Kidney glomerular epithelial cell (primary cell): ENCODE data around the gene NRTN.

Source experiments
- DNase-seq: peaks from one replicate; lab custom pipeline; 2025; lab: John Stamatoyannopoulos, UW

The NRTN gene

DNA sequence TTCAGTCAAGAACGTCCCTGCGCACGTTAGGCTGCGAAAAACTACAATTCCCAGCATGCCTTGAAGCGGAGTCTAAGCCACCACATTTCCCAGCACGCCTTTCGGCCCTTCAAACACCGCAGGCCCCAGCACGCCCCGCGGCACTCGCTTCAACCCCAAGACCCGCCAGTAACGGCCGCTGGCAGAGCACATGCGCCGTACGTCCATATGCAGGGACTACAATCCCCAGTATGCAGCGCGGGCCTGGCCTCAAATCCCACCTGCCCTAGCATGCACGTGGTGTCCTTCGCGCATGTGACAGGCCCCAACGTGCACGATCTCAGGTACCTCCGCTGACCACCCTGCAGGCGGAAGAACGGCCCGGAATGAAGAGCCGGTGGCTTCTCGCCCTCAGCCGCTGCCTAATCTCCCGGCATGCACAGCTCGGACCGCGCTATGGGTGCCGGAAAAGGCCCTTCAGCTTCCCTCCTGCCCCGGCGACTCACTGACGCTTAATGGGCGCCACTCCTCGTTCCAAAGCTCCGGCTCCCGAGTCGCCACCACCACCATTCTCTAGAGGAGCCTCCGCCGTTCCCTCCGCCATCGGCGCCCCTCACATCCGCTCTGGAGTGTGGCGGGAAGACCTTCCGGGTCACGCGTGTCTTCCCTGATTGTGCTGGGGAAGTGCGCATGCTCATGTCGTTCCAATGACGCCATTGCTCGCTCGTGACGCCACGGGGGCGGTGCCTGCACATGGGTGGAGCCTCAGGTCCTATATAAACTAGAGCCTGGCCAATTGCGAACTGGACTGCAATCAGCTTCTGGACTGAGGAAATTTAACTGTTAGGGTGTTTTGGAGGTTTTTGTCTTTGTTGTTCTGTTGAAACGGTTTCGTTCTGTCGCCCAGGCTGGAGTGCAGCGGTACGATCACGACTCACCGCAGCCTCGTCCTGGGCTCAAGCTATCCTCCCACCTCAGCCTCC lies 14.0 kb upstream of the NRTN start, which contains the start of gene DUS3L:
Gene DUS3L (minus strand): TSS at position 605 of the 962 bp plus-strand sequence. CDS start 22 bp downstream, at position 583.
- peak; percentile 96 for DNase-seq

DNA sequence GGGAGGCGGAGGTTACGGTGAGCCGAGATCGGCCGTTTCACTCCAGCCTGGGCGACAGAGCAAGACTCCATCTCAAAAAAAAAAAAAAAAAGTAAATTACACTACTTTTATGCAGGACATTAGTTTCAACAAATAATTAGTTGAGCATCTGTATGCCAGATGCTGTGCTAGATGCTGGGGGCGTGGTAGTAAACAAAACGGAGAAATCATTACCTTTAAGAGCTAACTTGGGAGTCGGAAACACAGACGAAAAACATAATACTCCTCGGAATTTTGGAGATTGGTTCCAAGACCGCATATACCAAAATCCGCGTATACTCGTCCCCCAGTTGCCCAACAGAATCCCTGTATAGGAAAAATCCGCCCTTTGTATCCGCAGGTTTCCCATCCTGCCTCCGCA lies 12.6 kb upstream of the NRTN start:
- DNase-seq = no peak

DNA sequence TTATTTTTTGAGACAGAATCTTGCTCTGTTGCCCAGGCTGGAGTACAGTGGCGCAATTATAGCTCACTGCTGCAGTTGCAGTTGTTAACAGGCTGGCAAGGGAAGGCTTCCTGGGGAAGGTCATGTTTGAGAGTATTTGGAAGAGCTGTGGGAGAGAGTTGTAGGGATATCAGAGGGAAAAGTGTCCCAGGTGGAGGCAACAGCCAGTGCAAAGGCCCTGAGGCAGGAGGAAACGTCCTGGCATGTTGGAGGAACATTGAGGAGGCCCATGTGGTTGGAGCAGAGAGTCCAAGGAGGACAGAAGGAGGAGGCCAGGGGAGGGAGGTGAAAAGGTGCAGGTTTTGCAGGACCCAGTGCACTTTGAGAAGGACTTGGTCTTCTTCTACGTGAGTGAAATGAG lies 11.7 kb upstream of the NRTN start:
- DNase-seq = no peak

DNA sequence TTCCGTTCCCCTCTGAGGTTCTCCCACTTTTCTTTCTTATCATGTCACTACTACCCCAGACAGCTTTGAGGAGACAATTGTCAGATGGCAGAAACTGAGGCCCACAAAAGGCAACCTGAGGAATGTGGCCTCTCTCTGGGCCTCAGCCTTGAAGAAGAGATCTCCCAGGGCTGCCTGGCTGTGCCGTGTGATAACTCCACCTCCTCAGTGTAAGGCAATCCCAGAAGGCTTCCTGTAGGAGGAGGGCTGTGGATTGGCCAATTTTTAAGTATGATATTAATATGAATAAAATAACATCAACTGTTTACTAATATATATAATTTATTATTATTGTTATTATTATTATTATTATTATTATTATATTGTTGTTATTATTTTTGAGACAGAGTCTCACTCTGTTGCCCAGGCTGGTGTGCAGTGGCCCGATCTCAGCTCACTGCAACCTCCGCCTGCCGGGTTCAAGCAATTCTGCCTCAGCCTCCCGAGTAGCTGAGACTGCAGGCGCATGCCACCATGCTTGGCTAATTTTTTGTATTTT lies 9.4 kb upstream of the NRTN start:
- DNase-seq = no peak

DNA sequence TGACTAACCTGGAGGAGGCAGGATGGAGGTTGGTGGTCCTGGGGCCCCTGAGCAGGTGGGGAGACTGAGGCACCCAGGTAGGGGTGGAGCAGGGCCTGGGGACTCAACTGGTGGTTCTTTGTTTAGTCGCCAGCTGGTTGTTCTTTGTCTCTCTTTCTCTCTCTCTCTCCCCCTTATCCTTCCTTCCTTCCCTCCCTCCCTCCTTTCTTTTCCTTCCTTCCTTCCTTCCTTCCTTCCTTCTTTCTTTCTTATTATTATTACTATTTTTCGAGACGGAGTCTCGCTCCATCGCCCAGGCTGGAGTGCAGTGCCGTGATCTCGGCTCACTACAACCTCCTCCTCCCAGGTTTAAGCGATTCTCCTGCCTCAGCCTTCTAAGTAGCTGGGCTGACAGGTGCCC lies 6.6 kb upstream of the NRTN start:
- DNase-seq = no peak

DNA sequence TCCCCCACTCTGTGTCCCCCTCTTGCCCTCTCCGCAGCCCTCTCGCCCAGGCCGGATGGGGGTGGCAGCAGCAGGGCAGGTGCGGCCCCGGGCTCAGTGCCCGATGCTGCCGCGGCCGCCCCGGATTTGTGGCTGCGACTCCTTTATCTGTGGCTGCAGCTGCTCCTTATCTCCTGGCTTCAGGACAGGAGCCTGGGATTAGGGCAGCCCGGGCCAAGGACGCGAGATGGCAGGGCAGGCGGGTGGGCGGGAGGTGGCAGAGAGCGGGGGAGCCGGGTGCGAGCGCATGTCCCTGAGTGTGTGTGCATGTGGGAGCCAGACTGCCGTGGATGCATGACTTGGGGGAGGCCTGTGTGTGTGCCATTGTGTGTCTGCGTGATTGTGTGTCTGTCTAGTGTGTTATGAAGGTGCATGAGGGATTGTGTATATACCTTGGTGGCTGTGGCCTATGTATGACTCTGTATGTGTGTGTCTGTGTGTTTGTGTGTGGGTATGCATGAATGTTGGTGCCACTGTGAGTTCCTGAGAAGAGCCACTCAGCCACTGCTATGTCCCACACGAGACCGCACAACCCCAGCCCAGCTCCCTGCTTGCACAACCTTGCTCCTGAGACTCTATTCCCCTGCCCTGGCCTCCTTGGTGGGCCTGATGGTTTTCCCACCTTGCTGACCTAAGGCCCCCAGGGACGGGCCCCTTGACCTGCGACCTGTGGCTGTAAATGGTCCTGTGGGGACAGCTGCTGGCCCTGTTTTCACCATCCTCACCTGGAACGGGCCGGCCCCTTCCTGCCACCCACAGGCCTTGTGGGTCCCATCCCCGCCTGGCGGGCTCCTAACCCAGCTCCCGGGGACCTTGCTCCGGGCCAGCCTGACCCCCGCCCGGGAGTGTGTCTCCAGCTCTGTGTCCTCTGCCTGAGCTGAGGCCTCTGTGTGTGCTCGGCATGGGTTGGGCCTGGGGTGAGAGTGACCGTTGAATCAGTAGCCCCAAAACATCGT lies 5.3 kb upstream of the NRTN start:
- DNase-seq = no peak

DNA sequence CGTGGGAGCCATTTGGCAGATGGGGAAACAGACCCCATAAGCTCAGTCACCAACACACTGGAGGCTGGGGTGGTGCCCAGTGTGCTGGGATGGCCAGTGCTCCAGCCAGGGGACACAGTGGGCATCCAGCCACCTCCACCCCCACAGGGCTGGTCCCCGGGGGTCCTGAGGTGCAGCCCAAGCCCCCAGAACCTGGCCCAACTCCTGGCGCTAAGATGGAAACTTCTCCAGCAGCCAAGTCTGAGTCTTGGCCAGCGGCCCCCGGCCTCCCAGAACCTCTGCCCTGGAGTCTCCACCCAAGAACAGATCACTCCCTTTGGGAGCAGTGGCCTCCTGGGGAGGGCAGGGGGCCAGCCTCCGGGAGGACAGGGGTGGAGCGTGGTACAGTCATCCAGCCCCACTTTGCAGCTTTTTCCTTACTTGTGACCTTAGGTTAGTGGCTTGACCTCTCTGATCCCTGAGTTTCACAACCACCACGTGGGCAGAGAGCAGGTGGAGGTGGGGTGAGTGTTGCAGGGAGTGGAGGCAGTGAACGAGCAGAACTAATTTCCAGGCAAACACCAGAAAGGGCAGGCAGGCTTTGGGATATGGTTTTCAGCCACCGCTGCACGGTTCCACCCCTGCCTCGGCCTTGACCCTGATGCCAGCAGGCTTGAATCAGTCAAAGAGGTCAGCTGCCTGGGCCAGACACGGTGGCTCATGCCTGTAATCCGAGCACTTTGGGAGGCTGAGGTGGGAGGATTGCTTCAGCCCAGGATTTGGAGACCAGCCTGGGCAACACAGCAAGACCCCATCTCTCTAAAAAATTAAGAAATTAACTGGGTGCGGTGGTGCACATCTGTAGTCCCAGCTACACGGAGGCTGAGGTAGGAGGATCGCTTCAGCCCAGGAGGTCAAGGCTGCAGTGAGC lies 4.3 kb upstream of the NRTN start:
- no peak for DNase-seq

DNA sequence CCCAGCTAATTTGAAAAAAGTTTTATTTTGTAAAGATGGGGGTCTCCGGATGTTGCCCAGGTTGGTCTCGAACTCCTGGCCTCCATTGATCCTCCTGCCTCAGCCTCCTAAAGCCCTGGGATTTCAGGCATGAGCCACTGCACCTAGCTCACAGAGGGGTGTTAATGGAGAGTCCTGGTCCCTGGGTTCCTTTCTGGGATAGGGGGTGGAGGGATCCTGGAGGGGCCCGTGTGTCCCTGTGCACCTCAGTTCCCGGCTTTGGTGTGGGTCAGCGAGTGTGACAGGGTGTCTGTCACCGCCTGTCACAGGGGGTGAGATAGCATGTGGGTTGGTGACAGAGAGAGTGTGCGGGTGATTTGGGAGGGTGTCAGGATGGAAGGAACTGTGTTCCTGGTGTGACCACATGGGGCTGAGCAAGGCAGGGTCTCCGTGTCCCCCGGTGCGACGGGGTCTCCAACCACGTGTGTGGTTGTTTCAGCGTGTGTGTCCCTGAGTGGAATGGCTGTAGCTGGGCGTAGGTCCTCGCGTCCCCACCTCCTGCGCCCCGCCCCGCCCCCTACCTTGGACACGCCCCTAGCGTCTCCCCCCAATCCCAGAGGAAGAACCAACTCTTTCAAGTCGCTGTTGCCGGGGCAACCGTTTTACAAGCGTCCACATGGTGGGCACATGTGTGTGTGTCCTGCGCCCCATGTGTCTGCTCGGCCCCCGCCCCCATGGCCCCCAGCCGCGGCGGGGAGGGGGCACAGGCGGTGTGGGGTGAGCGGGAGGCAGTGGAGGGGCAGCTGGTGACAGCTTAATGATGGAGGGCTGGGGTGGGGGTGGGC lies 2.9 kb upstream of the NRTN start:
- DNase-seq = no peak

DNA sequence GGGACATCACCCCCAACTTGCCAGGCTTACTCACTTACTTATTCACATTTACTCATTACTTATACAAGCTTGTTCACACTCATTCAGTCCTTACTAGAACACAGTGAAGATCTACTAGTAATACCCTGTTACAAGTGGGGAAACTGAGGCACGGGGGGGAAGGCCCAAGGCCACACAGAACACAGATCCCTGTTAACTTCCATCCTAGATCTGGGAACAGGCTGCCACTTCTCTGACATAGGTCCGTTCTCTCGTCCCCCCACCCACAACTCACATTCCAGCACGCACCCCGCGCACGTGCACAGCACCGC lies 1.5 kb upstream of the NRTN start:
- no peak for DNase-seq

DNA sequence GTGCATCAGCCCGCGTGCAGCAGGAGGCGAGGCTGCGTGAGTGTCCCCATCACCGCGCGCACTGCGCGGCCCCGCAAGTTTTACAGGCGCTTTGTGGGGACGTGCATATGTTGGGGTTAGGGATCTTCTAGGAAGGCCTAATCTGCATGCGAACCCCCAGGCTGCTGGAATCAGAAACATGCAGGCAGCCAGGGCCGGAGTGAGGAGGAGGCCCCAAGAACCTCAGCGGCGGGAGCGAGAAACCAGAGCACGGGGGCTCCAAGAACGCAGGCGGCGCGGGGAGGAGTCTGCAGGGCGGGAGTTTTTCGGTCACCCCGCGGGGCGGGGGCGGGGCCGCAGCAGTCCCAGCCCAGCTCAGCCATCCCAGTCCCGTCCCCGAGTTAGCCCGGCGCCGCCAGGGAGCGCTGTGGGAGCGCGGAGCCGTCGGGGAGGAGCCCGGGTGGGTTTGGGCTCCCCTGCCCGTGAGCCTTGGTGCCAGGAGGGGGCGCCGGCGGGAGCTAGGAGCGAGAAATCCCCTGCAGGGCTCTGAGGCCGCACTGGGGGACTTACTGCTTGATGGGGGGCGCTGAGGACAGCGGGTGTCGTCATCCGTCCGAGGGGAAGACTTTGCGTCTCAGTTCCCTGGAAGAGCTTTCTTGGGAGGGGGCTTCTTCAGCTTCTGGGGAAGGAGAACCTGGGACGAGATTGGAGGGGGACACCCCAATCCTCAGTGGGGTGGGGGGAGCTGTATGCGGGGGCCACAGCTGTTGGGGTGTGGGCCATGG lies 933 bp upstream of the NRTN start:
- peak; percentile 83 for DNase-seq

DNA sequence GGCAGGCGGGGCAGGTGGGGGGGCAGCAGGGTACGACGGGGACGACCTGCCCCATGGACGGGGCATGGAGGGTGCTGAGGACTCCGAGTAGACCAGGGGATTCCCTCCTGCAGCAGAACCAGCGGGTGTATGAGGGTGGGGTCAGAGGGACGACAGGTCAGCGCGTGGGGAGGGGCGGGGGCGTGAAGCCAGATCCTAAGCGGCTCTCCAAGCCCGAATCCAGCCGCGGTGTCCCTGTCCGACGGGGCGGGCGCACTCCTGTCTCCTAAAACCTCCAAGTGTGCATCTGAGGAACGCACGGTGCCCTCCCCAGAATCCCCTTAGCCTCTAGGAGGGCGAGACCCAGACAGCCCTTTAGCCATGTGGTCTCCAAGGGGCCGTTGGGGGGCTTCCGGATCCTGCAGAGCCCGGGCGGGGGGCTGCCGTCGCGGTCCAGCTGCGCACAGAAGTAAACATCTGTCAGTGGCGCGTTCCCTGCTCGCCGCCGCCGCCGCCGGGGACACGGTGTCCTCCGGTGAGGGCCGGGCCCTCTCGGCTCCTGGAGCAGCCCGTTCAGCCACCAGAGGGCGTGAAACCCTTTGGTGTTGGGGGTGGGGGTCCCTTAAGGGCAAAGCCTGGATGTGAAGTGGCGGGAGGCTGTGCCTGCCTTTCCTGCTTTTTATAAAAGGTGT lies 730 bp downstream of the NRTN start:
- DNase-seq = no peak

DNA sequence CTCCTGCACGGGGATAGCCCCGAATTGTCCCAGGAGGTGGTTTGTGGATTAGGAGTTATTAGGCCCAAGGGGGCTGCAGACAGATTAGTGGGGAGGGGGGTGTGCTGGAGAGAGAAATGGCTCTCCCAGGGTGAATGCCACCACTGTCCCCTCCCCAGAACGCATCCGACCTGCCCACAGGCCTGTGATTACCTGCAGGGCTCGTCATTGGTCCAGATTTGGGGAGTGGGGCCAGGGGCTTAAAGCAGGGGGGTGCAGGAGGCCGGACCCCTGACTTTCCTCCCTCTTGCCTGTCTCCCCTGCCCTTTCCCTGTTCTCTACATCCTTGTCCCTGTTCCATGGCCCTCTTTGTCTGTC lies 1.2 kb downstream of the NRTN start:
- DNase-seq = no peak

DNA sequence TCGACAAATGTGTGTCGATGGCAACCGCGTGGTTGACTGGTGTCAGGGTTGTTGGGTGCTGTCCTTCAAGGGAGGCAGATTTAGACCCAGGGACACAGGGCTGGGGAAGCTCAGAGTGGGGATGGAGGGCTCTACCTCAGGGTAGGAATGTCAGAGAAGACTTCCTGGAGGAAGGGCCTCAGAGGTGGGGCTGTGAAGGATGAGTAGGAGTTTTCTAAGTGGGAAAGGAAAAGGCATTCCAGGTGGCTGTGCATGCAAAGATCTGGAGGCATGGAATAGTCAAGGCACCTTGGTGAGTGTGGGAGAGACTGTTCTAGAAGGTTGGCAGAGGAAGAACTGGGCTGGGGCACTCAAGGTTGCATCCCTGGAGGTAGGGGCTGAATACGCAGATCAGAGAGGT lies 2.0 kb downstream of the NRTN start:
- no peak for DNase-seq

DNA sequence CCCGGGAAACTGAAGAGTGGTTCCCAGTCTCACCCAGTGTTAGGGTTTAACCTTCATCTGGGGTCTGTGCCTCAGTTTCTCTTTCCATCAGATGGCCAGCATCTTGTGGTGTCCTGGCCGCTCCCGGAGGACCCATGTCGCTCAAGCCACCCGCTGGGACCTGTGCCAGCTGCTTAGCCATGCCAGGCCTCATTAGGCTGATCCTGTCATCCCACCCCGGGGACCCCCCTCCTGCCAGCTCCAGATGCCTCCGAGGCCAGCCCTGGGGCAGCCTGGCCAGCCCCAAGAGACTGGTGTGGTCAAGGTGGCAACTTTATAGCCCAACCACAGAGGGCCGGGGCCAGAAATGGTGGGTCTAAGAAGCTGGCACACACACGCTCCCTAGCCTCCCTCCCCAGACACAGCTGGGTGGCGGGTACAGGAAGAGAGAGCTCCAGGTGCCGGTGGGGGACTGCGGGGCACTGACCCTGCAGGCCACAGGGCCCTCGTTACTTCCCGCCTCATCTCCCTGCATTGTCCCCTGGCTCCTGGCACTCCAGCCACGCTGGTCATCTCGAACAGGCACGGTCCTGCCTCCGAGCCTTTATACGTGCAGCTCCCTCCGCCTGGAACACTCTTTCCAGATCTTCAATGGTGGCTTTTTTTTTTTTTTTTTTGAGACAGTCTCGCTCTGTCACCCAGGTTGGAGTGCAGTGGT lies 3.4 kb downstream of the NRTN start:
- DNase-seq = no peak

DNA sequence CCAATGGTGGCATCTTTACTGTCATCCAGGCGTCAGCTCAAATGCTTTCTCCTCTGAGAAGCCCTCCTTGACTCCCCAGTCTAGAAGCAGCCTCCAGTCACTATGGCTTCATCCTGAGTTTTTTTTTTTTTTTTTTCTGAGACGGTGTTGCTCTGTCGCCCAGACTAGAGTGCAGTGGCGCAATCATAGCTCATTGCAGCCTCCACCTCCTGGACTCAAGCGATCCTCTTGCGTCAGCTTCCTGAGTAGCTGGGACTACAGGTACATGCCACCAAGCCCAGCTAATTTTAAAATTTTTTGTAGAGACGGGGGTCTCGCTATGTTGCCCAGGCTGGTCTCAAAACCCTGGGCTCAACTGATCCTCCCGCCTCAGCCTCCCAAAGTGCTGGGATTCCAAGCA lies 4.2 kb downstream of the NRTN start:
- no peak for DNase-seq

DNA sequence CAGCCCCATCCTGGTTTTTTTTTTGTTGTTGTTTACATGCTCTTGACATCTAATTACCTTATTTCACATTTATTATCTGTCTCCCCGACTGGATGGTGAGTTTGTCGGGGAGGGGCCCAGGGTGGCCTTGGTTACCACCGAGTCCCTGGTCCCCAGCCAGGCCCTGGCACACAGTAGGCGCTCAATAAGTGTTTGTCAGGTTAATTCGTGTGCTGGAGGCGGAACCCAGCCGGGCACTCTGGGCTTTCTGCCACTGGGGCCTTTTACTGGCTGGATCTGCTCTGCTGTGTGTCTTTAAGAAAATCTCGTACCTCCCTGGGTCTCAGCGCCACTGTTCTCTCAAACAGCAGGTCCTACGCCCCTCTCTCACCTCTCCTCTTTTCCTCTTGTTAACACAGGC lies 4.6 kb downstream of the NRTN start:
- DNase-seq = no peak

DNA sequence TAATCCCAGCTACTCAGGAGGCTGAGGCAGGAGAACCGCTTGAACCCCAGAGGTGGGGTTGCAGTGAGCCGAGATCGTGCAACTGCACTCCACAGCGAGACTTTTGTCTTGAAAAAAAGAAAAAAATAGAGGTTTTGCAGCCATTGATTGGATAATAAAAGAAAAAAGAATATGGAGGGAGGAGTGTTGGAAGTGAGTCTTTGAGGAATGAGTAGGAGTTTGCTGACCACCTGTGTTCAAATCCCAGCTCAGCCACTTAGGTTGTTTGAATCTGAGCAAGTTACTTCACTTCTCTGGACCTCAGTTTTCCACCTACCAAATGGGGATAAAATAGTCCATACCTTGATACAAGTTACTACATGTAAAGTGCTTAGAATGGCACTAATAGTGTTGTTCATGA lies 6.2 kb downstream of the NRTN start:
- no peak for DNase-seq

DNA sequence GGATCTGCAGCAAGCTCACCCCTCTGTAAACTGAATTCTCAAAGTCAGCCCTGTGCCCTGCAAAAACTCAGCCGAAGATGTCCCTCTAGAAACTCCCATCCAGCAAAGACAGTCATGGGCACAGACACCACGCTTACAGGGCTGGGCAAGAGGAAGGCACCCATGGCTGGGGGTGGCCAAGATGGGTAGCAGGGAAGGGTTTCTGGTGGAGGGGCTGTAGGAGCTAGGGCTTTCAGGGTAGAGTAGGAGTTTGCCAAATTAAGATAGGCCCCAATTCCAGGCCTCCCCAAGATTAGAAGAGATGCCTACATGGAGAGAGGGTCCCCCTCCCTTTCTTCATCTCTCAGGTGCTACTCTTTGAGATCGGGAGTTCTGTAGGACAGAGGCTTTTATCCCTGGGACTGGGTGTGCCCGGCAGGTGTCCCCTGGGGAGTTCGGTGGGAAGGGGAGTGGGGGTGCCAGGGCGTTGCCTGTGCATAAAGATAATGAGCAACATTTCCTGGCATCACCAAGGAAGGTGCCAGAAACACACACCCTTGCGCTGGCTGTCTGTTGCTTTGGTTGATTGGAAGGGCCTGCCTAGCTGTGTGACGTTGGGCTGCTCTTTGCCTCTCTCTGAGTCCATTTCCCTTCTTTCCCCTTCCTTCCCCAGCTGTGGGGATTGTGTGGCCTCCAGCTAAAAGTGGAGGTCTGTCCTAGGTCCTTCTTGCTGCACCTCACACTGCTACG lies 9.4 kb downstream of the NRTN start:
- DNase-seq = no peak
